ENCODE results near the gene CADPS.

The CADPS gene

DNA sequence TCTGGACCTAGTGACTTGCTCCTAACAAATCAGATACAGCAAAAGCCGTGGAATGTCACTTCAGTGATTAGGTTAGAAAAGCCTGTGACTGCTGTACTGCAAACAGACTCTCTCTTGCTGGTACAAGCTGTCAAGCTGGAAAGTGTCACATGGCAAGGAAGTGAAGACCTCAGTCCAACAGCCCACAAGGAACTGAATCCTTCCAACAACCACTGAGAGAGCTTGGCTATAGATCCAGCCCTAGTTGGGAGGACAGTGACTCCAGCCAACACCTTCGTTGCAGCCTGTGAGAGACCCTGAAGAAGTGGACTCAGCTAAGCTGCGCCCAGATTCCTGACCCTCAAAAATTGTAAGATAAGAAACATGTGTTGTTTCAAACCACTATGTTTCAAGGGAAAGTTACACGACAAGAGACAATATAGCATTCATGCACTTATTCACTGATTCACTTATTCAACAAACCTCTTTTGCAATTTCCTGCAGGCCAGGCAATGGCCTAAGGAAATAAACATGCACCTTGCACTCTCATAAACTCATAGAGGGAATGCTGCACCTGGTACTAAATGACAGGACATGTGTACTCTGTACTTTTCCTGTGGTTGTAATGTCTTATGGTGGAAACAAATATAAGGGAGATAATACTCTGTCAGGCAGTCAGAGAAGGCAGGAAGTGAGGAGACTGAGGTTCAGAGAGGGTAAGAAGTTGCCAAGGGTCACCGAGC, 142.9 kb downstream of the CADPS start:
- no peak for DNase-seq

DNA sequence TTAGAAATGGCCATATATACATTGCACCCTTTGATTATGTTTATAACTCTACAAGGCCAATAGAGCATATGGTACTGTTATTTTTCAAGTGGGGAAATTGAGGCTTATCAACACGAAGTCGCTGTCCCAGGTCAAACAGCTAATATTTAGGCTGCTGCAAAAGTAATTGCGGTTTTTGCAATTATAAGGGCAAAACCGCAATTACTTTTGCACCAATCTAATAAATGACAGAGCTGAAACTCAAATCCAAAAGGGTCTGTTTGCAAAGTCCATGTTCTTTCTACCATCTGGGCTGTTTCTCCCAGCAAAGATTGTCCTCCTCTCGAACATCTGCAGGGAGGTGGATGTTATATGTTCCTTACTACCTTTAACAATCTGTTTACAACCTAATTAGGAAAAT, 147.2 kb downstream of the CADPS start:
- no peak for DNase-seq

DNA sequence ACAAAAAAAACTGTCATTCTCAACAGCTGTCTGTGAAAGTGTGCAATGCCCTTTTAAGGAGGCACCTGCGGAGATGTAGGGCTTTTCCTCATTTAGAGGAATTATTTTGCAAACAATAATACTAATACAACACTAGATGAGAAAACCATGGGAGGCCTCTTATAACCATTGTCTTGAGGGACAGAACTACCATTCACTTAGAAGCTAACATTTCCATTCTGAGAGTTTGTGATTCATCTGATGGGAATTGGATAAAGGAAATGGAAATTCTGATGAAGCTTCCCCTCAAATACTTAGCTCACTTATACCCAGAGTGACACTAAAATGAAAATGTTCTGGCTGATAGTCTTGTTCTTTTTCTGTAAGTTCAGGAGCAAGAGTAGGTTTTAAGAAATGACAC, 147.7 kb downstream of the CADPS start:
- no peak for DNase-seq

DNA sequence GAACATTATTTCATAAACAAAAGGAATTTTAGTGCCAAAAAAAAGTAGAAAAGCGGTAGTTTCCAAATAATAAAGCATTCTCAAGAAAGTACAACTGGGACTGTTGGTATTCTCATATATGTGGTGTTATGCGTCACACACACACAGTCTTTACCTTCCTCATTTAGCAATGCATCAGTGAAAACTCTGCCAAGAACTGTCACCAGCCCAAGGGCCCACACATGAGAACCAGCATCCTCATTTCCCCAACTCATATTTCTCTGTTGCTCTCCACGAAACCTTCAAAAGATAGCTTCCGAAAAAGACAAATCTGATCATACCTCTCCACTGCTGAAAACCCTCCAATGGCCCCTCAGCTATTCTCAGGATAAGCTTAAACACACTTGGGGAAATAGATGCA, 150.7 kb downstream of the CADPS start:
- DNase-seq: no peak

DNA sequence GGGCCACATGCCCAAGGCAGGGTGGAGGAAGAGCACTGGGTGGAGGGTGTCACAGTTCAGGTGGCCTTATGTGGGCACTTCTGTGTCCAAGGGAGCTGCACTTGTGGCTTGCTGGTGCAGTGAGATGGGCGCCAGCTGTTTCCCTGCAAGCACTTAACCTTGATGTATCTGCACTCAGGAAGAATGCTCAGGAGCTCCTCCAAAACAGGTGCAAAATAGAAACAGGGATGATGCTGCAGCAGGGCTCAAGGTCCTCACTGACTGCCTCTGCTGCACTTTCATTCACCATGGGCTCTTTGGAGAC, 151.3 kb downstream of the CADPS start:
- no peak for DNase-seq

DNA sequence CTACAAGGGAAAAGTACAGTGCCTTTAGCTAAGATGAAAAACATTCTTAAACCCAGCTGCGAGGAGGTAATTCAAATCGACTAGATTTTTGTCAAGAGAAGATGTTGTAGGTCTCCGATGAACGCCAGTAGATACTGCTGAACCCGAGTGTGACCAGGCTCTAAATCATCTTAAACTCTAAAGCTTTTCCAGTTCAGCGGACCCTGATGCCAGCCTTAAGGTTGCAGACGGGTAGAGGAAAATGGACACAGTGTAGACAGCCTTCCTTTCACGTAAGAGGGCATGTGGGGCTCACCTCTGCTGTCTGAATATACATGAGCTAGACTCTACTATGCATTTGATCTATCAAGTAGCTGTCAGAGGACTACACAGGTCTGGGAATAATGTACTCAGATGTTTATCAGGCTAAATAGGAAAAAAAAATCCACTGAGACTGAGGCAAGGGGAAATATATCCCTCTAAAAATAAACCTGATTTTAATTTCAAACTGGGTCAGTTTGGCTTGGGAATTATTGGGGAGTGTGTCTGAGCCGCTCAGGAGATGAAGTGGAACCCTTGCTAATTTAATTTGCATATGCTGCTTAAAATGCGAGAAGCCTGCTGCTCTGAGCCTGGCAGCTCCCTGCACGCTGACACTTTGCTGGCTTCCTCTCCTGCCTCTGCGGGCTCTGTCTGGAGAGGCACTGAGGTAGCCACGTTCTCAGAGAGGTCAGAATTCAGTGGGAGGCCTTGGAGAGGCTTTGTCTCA, 151.9 kb downstream of the CADPS start:
- no peak for DNase-seq

DNA sequence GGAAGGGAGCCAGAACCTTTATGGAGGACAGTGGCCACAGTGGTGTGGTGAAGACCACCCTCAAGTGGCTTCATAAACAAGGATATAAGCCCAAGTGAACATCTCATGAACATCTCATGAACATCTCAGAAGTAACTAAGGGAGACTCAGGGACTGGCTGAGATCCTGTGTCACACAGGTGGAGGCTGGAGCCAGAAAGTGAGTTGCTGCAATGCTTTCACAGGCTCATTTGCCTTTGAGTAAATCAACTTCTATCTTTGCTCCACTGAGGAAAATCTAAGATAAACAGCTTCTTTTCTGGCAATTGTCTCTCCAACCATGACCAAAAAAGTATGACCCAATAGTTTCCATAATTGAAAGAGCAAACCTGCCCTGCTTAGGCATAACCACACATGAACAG, 152.9 kb downstream of the CADPS start:
- DNase-seq: no peak

DNA sequence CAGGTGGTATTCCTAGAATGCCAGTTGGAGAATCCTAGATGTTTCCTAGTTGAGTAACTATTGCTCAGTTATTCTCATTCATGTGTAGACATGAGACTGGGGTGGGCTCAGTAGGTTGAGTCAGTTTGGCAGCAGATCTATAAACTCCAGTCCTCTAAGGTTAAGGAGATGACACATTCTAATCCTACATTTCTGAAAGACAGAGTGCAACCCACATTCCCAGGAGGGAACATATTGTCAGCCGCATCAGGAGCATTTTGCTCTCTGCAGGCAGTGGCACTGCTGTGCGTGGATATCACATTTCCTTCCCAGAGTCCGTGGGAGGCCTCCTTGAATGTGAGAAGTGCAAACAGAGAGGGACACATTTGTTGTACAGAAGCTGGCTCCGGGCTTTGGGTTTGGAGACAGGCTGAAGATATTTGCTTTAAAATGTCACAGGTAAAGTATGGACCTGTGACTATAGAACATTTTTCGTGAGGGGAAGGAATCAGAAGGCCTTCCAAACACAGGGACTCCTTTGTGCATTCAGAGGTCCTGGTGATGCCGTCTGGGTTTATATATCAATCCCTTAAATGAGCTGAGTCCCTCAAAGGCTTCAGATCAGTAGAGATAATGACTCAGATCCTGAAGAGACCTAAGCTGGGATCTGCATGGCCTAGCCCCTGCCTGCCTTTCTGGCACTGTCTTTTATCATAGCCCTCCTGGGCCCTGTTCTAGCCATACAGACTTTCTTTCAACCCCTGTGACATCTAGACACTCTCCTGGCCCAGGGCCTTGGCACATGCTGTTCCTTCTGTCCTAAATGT, 156.5 kb downstream of the CADPS start:
- DNase-seq: no peak

DNA sequence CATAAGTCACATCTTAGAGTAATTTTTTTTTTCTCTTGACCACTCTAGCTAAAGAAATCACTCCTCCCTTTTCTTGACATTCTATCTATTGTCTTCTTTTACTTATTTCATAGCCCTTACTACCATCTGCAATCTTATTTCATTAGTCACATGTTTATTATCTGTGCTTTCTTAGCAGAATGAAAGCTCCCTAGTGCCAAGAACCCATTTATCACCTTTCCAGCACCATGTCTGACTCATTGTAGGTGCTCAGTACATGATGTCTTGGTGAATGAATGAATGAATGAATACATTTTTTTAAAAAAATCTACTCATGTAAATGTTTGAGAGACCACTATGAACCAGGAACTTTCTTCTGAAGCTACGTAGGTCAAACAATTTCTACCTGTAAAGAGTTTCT, 157.2 kb downstream of the CADPS start:
- no peak for DNase-seq

DNA sequence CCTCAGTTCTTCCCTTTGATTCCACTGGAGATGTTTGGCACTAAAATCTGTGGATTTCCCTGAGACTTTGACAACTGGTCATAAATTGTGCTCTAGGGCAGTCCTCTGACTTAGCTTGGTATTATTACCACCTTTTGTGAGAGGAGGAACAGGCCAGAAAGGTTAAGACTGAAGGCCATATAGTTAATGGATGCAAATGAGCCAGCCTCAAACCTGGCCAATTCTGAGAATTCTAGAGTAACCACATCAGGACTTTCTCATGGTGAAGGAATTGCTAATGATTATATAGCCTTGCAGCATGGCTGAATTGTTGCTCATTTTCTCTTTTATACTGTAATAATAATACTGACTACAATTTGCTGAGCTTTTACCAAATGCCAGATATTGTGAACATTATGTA, 162.5 kb downstream of the CADPS start:
- no peak for DNase-seq

DNA sequence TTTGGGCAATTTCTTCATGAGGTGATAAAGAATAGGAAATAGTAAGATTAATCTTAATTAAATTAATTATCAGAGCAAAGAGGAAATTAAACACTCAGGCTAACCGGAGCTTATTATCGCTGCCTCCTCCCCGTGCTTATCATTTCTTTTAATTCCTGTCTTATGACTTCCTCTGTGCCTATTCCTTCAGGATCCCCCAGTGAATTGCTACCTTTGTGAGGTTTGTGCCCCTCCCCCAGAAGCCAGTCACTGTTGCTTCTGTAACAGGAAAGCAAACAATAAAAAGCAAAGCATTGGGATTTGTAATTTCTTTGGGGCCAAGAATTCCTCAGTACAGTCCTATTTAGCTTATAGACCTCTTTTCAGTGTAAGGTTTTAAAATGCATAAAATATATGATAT, 164.5 kb downstream of the CADPS start:
- DNase-seq: no peak

DNA sequence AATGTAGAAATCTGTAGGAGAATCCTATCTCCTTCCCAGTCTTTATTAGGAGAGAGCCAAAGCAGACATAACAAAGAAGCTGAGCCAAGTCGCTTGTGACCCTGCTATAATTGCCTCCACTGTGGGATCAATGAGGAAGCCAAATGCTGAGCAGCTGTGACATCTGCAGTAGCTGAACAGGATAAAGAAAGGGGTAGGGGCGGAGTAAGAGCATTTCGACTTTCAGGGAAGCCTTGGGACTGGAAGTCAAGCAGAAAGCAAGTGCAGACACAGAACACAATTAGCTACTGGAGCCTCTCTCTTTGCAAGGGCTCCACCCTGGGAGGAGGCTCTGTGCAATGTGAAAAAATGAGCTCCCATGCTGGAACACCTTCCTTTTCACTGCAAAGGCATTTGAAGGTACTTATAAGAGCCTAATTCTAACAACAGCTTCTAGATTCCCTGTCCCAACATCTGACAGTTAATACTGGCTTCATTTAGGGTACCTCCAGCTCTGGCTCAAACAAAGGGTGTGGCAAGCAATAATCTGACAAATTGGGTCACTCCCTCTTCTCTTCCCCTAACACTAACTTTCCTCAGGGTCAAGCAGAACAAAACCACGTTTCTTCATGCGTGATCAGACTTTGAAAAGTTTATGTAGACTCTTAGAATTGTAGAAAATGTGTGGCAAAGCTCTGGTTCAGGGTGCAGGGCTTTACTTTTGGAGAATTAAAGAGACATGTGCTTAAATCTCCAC, 166.4 kb downstream of the CADPS start:
- DNase-seq: no peak

DNA sequence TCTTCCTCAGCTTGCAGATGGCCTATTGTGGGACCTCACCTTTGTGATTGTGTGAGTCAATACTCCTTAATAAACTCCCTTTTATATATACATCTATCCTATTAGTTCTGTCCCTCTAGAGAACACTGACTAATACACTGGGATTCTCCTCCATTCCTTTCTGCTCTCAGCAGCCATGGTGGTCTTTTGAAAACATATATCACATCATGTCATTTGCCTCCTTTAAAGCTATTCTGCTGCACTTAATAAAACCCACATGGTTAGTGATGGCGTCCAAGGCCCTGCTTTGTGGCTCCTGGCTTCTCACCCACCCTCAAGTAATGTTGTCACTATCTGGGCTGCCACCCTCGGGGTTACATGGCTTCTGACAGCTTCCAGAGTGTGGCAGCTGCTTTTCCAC, 169.5 kb downstream of the CADPS start:
- DNase-seq: no peak

DNA sequence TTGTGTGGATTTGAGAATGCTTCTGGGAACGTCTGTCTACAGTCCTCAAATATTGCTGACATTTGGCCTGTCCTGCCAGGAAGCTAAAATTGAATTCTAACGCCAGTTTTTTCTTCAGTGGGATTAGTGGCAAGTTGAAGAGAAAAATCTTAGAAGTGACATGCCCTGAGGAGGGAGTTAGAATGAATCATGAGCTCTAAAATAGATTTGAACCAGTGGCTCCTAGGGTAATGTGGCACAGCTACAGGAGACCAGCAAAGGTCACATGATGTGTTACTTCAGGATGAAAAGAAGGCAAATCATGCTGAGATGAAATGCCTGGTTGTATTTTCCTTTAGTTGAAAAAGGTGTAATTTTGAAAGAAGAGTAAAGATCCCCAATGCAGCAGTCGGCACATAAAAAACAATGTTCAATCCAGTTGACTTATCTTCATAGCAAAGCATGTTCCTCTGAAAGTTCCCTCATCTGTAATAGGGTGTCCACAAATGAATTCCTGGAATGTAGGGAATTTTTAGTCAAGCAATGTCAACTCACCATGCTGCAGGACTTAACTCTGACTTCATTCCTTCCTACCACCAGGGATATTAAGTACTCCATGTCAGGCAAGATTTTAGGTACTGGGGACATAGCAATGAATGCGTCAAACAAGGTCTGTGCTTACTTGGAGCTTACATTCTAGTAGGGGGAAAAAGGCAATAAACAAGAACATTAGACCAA, 171.6 kb downstream of the CADPS start:
- DNase-seq: no peak

DNA sequence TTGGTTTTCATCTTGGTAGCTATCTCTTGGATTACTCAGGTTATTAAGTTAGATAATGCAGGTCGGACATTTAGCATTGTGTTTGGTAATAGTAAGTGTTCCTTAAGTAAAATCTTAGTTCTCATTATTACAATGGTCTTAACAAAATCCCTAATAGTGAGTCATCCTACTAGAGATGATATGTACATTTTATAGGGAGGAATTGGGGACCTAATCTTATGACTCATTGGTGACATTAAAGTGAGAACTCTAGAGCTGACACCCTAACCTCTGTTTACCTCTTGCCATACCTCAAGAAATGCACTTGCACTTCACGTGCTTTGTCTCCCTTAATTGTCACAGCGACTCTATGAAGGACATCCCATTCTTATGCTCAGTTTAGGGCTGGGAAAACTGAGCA, 174.9 kb downstream of the CADPS start:
- DNase-seq: no peak

DNA sequence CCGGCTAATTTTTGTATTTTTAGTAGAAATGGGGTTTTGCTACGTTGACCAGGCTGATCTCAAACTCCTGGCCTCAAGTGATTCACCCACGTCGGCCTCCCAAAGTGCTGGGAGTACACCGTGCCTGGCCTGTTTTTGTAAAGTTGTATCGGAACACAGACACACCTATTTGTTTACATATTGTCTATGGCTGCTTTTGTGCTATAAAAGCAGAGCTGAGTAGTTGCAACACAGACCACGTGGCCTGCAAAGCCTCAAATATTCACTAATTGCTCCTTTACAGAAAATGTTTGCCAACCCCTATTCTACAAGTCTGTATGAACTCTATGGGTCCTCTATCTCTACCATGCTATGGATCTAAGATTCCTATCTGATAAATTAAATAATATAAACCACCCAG, 175.5 kb downstream of the CADPS start:
- DNase-seq: no peak

DNA sequence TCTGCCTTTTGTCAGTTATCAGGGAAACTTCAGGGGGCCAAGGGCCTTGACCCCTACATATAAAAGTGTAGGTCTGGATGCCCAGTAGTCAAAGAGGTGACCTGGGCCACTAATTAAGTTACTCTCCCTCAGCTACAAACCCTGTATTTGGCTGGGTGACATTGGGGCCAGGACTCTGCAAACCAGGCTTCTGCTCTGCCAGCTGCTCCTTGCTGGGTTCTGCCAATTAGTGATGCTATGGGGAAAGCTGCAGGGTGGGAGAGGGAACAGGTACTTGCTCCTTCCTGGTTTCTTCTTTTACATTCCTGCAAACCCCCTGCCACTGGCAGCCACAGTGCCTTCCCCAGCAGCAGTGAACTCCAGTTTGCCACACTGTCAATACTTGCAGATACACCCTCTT, 179.2 kb downstream of the CADPS start:
- DNase-seq: no peak

DNA sequence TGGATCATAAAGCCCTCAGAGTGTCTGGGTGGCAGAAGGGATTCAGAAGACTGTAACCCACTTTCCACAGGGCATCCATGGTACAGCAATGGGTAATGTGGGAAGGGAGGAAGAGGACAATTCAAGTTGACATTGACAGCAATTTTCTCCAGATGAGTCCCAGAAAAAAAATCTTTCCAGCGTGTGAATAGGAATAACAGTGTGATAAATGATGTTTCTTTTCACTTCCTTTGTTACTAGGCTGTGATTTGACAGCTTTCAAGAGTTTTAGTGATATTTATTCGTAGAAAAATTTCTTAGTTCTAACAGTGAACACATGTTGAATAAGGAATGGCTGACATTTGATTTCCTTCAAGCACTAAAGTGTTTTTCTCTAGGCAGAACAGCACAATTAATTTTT, 186.4 kb downstream of the CADPS start:
- no peak for DNase-seq

DNA sequence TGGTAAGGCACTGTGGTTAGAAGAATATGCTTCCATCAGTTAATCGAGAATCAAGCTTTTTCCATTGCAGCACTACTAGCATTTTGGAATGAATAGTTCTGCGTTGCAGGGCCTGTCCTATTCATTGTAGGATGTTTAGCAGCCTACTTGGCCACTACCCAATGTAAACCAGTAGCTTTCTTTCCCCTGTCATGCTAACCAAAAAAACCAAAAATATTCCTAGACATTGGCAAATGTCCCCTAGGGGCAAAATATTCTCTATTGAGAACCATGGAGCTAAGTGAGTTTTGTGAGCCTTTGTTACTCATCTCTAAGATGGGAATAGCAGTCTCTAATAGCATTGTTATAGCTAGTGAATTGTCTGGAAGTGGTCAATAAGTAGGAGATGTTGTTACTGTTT, 187.2 kb downstream of the CADPS start:
- no peak for DNase-seq

DNA sequence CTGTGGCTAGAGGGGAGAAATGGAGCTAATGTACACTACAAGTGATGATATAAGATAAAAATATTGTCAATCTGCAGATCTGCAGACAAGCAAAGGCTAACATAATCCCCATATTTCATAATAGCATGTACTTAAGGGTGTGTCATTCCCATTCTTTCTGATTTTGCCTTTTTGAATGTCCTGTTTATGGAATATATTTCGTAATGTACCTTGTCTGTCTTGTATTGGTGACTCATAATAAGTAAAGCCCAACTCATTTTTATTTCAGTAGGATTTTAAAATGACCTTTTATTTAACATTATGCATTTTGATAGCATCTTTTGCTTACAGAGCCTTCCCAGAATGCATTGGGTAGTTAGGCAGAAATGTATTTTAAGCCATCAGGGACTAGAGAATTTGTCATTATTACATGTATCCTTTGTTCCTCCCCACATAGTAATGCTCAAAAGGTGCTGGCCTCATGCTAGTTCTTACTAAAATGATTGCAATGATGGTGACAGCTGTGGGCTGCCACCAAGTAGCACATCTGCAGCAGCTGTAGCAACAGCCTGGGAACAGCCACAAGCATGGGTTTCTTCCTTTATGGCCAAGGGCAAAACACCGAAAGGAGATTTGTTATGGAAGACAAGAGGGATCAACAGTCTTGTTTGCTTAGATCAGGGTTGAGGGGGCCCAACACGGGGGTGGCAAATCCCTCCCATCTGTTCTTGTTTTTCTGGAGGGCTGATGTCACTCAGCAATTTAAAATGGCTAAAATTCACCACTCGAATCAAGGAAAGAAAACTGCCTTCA, 188.5 kb downstream of the CADPS start:
- no peak for DNase-seq

DNA sequence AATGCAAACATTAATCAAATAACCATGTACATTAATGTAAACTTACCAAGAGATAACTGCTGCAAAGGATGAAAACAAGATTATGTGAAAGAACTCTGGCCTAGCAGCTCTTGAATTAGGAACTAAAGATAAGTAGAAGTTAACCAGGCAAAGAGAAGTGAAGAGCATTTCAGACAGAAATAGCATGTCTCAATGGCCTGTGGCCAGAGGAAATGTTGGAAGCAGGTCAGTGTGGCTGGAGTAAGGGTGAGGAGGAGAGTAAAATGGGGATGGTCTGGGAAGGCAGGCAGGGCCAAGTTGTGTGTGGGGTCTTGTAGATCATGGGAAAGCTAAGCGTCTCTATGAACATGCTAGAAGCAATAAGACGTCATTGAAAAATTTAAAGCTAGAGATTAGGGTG, 192.4 kb downstream of the CADPS start:
- no peak for DNase-seq

DNA sequence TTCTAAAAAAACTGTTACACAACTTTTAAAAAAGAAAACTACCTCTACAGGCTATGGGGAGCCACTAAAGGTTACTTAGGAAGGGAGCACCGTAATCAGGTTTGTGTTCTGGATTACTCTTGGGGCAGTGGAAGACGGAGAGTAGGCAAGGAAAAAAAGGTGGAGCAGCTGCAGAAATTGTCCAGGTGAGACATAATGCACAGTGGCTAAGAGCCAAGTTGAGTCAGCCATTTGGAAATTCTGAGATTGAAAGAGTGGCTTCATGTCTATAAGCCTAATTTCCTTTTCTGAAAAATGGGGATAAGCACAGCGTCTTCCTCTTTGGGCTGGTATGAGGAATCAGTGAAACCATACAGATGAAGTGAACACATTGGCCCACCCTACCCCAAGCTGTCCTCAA, 195.2 kb downstream of the CADPS start:
- no peak for DNase-seq
